Uterus (tissue), 2 donors: ENCODE measurements around the gene CARTPT.
A peak's percentile ranks its signal among the peaks of the same experiment; 100 is the strongest.

Experiments used
- CTCF ChIP-seq, 4 experiments: fragments of 200-600 bp in 2 of 4; fragments of 450-650 bp in 2 of 4; sonication (generic) in 2 of 4; IDR thresholded peaks; one replicate each; pipeline ENCODE4 v1.5.1; 2016 to 2019; ENCODE audit warnings: antibody characterized with exemption in 4 of 4, mild to moderate bottlenecking in 2 of 4, moderate library complexity in 1 of 4
- POLR2A ChIP-seq, 2 donors: fragments of 450-650 bp; IDR thresholded peaks; one replicate each; pipeline ENCODE4 v1.6.1; 2016; ENCODE audit warnings: antibody characterized with exemption in 2 of 2, mild to moderate bottlenecking in 1 of 2, moderate library complexity in 1 of 2

DNA sequence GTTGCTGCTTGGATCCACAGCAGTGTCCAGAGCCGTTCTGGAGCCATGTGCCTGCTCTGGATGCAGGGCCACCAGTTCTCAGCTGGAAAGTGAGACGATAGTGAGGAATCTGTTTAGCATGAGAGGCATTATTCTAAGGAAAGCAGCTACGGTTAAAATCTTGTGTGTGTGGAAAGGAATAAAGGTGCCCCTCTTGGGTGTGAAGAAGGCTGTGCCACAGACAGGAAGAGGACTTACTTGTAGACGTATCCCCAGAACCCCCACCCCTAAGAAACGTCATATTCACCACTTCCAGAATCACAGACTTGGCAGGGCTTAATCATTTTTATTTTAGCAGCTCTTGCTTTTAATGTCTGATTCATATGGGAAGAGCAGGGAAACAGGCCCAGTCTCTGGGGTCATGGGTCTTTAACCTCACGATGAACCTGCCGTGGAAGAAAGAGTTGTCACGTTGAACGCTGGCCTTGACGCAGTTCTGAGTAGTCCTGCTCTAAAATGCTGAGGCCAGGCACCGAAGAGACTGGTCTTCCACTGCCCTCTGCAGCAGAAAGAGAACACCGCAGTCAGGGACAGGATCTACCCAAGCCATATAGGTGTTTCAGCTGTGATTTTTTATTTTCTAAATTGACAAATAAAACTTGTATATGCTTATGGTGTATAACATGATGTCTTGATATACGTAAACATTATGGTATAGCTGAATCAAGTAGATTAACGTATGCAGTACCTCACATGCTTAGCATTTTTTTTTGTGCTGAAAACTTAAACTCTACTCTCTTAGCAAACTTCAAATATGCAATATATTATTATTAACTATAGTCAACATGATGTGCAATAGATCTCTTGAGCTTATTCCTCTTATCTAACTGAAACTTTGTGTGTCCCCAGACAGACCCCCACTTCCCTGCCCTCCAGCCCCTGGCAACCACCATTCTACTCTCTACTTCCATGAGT lies 38.8 kb downstream of the CARTPT start:
- TF ChIP-seq POLR2A (IDR thresholded peaks at IDR 0.05): no peak
- TF ChIP-seq CTCF (IDR thresholded peaks at IDR 0.05): peak; percentile 49 to 69 (median 58)
